ENCODE measurements around the gene CD59. TPM values are rescaled to one million over a fixed set of nuclear protein-coding genes. Genes with fewer than 3 reads are reported as not detected.

Gene CD59
- total and polyA plus RNA-seq, 2 experiments from 2014 or later = 298 to 346 TPM

- Histone ChIP-seq H3K9me2 (replicated peaks; ENCODE audit: insufficient read depth) (no peaks in the 10 kb centered on the region), H4K20me1 (ENCODE audit: insufficient read depth, poor library complexity, severe bottlenecking) (no peaks in the 10 kb centered on the region), H3K27ac (peak overlapping the region; percentile 24), H3K4me1 (ENCODE audit: insufficient read depth) (peaks cover 16% of the 10 kb centered on the region), H3K4me2 (no peak overlapping the region), H3K27me3 (no peaks in the 10 kb centered on the region), H3K9me3 (ENCODE audit: low read depth) (no peaks in the 10 kb centered on the region), H2AFZ (no peak overlapping the region), H3K79me2 (peaks cover 8% of the 10 kb centered on the region), H3K36me3 (replicated peaks; ENCODE audit: insufficient read depth, low read depth) (no peaks in the 10 kb centered on the region), H3K4me3 (no peak overlapping the region)
- TF ChIP-seq EZH2phosphoT487 (IDR thresholded peaks at IDR 0.05; ENCODE audit: low read depth, severe bottlenecking, unreplicated experiment) (no peak), EZH2 (IDR thresholded peaks at IDR 0.05; ENCODE audit: borderline replicate concordance) (no peak), CTCF (IDR thresholded peaks at IDR 0.05; ENCODE audit: poor library complexity) (no peak)
- no peak for DNase-seq (ENCODE audit: low spot score)
- 89% methylated on average over 2 of the region's 2 CpGs for WGBS (ENCODE audit: low lambda C conversion rate, missing lambda C conversion rate)
Observed at GRCh38 chr11:33706966-33707365, 29.3 kb downstream of the CD59 start.

- Histone ChIP-seq H2AFZ (no peak overlapping the region), H3K4me2 (no peak overlapping the region), H4K20me1 (ENCODE audit: insufficient read depth, poor library complexity, severe bottlenecking) (no peaks in the 10 kb centered on the region), H3K79me2 (peaks cover 6% of the 10 kb centered on the region), H3K9me3 (ENCODE audit: low read depth) (no peaks in the 10 kb centered on the region), H3K4me3 (no peak overlapping the region), H3K4me1 (ENCODE audit: insufficient read depth) (peaks cover 20% of the 10 kb centered on the region), H3K27ac (peak overlapping the region; percentile 24), H3K27me3 (no peaks in the 10 kb centered on the region), H3K9me2 (replicated peaks; ENCODE audit: insufficient read depth) (no peaks in the 10 kb centered on the region), H3K36me3 (replicated peaks; ENCODE audit: insufficient read depth, low read depth) (no peaks in the 10 kb centered on the region)
- DNase-seq (ENCODE audit: low spot score) = no peak
- WGBS (ENCODE audit: low lambda C conversion rate, missing lambda C conversion rate) = 63% methylated on average over 2 of the region's 2 CpGs
- TF ChIP-seq CTCF (IDR thresholded peaks at IDR 0.05; ENCODE audit: poor library complexity) (no peak), EZH2 (IDR thresholded peaks at IDR 0.05; ENCODE audit: borderline replicate concordance) (no peak), EZH2phosphoT487 (IDR thresholded peaks at IDR 0.05; ENCODE audit: low read depth, severe bottlenecking, unreplicated experiment) (no peak)
Observed at GRCh38 chr11:33706546-33706945, 29.7 kb downstream of the CD59 start.

GRCh38 chr11:33704240-33705002 lies 31.8 kb downstream of the CD59 start:
- Histone ChIP-seq H3K27me3 (no peaks in the 10 kb centered on the region), H3K4me3 (no peak overlapping the region), H3K4me1 (ENCODE audit: insufficient read depth) (peaks cover 32% of the 10 kb centered on the region), H3K9me3 (ENCODE audit: low read depth) (no peaks in the 10 kb centered on the region), H3K9me2 (replicated peaks; ENCODE audit: insufficient read depth) (no peaks in the 10 kb centered on the region), H3K79me2 (no peaks in the 10 kb centered on the region), H3K36me3 (replicated peaks; ENCODE audit: insufficient read depth, low read depth) (no peaks in the 10 kb centered on the region), H2AFZ (no peak overlapping the region), H3K4me2 (no peak overlapping the region), H3K27ac (peak overlapping the region; percentile 86), H4K20me1 (ENCODE audit: insufficient read depth, poor library complexity, severe bottlenecking) (no peaks in the 10 kb centered on the region)
- WGBS (ENCODE audit: low lambda C conversion rate, missing lambda C conversion rate) = 85% methylated on average over 7 of the region's 7 CpGs
- no peak for TF ChIP-seq EZH2phosphoT487 (IDR thresholded peaks at IDR 0.05; ENCODE audit: low read depth, severe bottlenecking, unreplicated experiment)
- TF ChIP-seq EZH2 (IDR thresholded peaks at IDR 0.05; ENCODE audit: borderline replicate concordance) = no peak
- TF ChIP-seq CTCF (IDR thresholded peaks at IDR 0.05; ENCODE audit: poor library complexity) = no peak
- DNase-seq (ENCODE audit: low spot score) = no peak
